Hepatocyte (in vitro differentiated cells): ENCODE measurements around the gene RPSA.

Experiments used
- CTCF ChIP-seq: fragments of 200-600 bp; sonication (generic); IDR thresholded peaks from 2 replicates; pipeline ENCODE4 v1.5.1; 2016; ENCODE audit warnings: antibody characterized with exemption, mild to moderate bottlenecking; ENCODE audit not compliant: poor library complexity
- EZH2phosphoT487 ChIP-seq: fragments of 200-600 bp; sonication (generic); IDR thresholded peaks from one replicate; pipeline ENCODE4 v1.6.1; 2018; ENCODE audit warnings: antibody characterized with exemption, mild to moderate bottlenecking, low read depth, moderate library complexity; ENCODE audit not compliant: unreplicated experiment, severe bottlenecking

GRCh38 chr3:39433642-39434041 is 27.1 kb downstream of the RPSA start:
- no peak for TF ChIP-seq CTCF
- TF ChIP-seq EZH2phosphoT487, result no peak
